Activated CD4-positive, CD25-positive, alpha-beta regulatory T cell treated with anti-CD3 and anti-CD28 coated beads, Interleukin-2, amount 50 U/mL, for 24 hours (primary cell): ENCODE data around the gene CYB561.

Experiments used
- ATAC-seq, 2 donors: fragments of 150-1000 bp; cut with Tn5 transposase; one replicate each; pipeline ENCODE4 v1.10.0; 2021; ENCODE audit warnings: mild to moderate bottlenecking in 1 of 2, moderate library complexity in 1 of 2

Gene CYB561

DNA sequence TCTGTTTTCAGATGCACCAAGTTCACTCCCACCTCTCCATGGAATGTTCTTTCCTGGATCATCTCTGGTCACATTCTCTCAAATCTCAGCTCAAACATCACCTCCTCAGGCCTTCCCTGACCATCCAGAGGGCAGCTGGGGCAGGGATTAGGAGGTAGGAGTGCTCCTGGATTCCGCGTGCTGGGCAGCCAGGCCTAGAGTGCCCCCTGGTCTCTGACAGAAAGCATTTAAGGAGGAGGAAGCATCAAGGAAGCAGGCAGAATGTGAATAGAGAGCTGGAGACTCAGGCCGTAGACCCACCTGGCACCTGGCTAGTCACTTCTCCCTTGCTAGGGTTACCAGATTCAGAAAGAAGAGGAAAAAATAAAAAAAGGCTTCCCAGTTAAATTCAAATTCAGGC, 2.5 kb upstream of the CYB561 start:
- no peak for ATAC-seq

DNA sequence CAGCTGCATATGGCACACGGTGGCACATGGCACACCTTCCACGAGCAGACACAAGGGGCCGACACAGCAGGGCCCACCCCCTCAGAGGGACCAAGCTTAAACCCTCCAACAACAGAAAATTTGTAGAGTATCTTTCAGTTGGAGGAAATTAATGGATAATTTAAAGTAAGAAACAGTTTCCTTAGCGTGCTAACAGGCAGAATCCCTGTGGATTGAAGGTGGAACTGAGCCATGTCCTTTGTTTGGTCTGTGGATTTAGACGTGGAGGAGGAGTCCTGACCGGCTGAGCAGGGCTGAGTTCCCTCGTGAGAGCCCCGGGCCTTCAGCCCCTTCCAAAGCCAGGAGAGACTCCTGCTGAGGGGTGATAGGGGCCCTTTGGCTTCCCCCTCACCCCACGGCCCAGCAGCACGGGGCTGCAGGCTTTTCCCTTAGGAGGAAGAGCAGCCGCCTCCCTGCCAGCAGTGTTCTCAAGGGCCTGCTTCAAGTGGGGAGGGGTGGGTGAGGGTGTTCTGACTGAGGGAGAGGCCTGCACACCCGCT, 1.4 kb upstream of the CYB561 start:
- no peak for ATAC-seq

DNA sequence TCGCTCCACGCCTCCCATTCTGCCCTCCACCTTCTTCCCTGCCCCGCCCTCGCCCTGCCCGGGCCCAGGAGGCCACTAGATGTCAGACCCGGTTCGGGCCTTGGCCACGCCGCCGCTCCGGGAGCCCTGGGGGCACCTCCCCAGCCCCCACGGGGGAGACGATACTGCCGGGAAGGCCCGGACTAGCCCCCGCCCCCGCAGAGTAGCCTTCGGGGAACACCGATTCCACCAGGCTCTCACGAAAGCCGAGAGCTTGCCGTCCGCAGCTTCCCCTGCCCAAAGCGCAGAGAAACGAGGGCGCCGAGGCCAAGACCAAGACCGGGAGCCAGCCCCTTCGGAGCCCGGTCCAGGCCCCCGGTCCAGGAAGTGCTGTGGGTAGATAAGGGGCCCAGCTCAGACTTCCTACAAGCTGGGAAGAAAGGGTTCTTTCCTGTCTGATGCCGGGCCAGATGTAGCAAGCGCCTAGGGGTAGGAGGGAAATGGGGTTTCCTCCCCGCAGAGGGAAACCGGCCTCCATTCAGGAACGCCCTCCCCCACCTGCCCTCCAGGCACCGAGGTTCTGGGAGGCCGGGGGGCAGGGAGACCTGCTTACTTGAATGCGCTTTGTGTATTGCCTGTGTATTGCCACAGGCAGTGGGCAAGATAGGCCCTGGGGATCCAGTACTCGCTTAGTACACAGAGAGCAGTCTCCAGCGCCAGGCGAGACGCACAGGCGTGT, 806 bp upstream of the CYB561 start:
- peak; percentile 5 to 21 for ATAC-seq

DNA sequence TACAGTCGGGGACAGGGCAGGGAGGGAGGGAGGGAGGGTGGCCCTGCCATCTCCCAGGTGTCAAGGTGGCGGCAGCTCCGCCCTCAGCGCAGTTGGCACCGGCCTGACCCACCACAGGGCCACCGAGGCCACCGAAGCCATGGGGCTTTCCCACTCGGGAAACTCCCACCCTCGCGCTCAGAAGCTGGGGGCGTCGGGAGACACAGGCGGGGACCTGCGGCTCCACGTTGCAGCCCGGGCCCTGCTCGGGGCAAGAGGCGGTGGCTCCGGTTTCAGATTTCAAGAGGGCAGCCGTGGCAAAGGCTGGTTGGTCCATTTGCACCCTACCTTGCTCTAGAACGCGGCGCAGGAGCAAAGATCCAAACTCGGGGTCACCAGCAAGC, 544 bp downstream of the CYB561 start:
- peak; percentile 38 to 49 for ATAC-seq

DNA sequence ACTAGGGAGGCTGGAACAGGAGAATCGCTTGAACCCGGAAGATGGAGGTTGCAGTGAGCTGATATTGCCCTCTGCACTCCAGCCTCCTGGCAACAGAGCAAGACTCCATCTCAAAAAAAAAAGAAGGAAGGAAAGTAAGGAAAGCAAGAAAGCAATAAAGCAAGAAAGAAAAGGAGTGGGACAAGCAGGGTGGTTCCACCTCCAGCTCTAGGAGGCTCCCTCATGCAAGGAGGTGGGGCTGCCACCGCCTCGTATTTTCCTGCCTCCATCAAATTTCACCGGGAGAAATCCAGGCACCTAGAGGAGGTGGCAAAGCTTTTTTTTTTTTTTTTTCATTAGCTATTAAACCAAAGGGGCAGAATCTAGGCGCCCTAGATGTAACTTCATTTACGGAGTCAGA, 1.0 kb downstream of the CYB561 start:
- ATAC-seq = no peak

DNA sequence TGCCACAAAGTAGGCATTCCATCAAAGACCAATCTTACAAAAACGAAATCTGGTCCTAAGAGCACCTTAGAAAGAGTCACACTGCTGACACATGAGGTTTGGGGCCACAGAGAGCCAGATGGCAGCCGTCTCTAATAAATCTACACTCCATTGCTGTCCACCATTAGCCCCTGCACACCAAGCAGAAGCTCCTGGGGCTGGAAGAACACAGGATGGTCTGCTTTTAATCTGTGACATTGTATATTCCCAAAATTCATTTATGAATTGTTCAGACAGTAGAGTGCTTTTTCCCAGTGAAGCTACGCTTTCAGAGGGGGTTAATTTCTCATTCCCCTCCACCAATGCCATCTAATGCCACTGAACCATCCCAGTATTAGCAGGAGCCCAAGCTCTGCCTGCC, 1.6 kb downstream of the CYB561 start:
- ATAC-seq = no peak

DNA sequence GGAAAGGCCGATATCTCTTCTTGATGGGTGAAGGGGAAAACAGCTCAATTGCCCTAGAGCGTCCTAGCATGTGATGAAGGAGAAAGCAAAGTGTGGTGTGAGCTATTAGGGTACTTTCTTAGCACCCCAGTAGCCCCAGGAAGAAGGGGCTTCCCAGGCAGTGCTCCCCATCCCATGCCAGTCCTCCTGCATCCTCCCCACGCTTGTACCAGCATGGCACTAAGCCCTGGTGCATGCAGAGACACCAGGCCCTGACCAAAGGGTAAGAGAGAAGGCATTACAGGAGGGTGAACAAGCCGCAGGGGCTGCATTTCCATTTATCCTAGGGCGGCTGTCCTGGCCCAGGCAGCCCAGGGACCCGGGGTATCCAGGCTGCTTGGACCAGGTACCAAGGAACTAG, 3.1 kb downstream of the CYB561 start:
- no peak for ATAC-seq

DNA sequence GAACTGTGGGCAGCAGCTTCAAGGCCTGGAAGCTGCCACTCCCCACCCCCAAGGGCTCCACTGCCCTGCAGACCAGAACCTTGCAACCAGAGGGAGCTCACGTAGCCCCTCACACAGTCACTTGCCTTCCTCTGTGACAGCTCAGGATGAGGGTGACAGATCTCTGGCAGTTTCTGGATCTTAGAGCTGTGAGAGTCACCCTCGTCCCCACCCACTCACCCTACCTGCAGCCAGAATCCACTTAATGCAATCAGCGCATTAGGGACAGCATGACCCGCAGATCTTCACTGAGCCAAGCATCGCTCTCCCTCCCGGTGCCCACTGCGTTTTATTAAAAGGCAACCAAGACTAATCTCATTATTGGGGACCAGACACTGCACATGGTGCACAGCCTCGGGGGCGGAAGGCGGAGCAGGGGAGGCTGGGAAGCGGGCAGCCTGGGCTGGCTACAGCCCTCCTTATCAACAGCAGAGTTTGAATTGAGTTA, 3.5 kb downstream of the CYB561 start:
- ATAC-seq = no peak

DNA sequence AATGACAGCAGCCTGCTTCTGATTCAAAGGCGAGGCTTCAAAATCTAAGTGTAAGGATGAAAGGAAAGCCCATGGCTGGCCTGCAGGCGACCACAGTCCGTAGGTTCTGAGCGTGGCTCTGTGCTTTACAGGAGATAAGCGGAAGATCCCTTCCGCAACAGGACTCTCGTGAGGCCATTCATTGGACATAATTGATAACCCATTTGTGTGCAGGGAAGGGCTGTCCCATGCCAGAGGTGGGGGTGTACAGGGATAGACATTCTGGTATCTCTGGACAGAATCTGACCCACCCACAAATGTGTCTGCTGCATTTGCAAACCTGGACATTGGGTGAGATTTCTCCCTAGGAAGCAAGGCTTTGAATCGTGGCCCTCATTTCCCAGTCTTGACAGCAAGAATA, 4.0 kb downstream of the CYB561 start:
- ATAC-seq = no peak

DNA sequence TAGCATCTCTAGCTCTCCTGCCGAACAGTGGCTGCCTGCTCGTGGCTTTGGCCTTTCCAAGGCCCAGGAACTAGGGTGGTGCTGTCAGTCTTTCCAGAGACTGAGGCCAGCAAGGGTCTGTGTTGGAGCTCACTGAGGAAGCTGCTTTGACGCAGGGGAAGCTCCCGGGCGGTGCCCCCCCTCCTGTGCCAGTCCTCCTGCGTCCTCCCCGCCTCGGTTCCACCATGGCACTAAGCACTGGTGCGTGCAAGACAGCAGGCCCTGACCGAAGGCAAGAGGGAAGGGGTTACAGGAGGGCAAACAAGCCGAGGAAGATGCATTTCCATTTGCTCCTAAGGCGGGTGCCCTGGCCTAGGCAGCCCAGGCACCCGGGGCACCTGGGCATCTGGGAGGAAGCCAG, 4.5 kb downstream of the CYB561 start:
- no peak for ATAC-seq

DNA sequence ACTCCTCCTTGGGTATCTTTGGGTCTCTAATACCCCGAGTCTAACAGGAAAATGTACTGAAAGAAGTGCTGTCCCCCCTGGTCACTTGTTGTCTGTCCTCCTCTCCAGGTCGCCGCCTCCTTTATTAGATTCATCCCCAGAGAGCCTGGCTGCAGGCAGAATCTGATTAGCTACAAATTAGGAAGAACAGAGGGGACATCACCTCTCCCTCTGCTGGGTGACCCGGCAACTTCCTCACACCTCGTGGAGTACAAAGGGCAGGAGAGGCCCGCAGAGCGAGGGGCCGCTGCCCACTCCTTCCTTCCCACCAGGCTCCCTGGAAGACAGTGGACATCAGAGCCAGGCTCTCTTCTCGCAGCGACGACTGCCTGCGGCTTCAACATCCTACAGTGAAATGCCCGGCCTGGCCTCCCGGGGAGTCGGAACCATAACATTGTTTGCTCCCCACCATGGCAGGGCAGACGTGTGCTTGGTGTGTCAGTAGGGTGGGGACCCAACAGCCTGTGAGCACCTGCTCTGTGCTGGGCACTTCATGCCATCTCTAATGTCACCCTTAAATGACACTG, 5.3 kb downstream of the CYB561 start:
- no peak for ATAC-seq

DNA sequence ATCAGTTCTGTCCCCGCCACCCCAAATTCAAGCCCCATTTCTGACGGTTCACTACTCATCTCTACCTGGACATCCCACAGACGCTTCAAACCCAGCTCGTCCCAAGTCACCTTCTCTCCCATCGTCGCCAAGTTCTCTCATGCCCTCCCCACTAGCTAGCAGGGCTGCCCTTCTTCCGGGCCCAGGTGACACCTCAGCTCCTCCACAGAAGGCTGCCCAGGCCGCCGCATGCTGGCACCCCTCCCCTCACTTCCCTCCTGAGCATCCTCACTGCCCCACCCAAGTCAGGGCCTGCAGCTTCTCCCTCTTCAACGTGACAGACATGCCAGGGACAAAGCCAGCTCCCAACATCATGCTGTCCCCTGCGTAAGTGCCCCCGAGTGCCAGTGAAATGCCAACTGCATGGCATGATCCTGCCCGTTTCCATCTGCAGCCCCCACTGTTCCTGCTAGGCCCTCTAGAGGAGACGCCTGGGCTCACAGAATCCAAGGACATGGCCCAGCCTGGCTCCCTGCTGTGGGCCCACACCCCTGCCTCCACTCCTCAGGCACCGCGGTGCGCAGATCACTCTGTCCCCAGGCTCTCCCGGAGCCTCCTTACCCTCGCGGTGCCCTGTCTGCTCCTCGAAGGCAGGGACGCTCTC, 5.9 kb downstream of the CYB561 start:
- no peak for ATAC-seq

DNA sequence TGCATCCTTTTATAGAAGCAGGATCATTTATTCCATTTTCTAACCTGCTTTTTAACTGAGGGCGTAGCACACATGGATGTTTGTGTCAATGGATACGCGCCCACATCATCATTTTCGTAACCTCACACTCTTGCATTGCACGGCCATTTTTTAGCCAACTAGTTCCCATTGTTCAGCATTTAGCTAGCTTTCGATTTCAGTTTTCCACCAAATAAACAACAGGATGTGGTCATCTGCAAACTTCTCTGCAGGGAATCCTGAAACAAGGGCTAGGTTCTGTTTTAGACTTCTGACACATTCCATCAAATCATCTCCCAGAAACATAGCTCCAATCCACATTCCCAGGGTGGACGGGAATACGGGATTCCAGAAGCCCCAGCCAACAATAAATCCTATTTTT, 6.4 kb downstream of the CYB561 start:
- ATAC-seq = no peak

DNA sequence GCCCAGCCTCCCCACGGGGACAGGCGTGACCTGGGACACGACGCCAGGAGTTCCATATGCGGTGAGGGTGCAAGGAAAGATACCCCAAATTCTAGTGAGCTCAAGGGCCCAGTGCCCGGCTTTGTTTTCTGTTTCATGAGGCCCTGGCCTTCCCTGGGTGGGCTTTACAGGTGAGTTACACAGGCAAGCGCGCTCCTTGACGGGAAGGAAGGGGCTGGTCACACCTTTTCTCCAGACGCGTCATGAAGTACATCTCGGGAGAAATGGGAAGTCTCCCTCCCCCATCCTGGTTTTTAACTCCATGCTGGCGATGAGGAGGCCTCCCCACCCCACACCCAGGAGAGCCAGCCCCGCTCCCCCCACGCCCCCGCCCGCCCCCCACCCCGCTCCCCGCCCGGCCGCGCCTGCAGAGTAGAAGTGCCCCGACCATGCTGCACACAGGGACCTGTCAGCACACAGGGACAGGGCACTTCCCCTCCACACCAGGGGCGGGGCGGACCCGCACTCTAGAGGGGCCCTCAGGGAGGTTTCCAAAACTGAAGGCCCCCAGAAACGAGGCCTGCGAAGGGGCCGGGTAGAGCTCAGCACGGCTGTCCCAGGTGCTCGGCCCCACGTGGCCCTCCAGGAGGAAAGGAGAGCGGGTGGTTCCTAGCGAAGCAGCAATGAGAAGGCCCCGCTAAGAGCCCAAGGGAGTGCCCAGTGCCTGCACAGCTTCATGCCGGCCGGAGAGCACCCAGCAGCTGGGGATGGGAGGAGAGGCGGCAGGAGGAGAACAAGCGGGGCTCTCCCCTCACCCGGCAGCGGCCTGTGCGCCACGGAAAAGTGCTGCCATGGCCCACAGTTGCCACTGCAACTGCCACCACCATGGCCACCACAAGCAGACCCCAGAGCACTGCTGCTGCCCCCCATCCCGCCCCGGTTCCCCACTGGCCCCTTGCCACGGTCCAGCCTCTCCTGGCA, 7.7 kb downstream of the CYB561 start:
- ATAC-seq = no peak

DNA sequence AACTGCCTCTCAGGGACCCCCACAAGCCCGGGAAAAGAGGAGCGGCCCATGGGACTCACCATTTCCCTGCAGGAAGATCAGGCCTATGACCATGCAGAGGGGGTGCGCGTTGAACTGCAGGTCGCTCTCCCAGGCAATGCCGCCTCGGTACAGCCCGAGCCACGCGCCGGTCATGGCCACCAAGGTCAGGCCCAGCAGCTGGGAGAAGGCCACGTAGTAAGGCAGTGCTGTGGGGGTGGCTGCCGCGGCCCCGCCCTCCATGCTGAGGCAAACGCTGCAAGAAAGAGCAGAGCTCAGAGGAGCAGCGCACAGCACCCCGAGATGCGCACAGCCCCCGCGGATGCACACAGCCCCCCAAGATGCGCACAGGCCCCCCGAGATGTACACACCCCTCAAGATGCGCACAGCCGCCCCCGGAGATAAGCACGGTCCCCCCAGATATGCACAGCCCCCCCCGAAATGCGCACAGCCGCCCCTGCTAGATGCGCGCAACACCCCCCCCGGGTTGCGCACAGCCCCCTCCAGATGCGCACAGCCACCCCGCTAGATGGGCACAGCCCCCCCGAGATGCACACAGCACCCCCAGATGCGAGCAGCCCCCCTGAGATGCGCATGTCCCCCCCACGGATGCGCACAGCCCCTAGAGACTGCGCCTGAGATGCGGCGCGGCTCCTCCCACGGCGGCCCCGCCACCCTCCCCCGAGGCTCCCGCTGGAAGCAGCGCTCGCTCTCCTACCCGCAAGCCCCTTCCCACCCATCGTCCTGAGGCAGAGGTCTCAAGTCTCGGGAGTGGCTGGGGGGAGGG, 8.6 kb downstream of the CYB561 start:
- ATAC-seq = no peak

DNA sequence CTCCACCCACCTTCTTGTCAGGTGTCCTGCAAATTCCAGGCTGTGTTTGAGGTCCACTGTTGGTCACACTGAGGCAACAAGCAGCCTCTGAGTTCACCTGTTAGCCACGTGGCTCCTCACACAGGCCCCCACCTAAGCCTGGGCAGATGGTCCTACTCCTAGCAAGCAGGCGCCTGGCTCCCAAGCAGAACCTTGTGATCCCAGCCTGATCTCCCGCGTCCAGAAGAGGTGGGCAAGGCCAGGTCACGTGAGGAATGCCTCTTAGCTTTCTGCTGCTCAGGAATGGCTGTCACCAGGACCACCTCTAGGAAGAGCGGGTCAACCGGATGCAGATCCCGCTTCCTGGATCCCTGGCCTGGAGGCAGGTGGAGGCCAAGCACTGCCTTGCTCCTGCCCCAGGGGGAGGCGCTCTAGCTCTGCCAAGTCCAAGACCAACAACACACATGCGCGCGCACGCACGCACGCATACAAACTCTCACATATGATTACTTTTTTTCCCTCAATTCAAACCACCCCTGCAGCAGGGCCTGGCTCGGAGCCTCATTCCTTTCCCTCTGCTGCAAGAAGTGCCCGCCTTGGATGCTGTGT, 9.5 kb downstream of the CYB561 start:
- ATAC-seq = no peak

DNA sequence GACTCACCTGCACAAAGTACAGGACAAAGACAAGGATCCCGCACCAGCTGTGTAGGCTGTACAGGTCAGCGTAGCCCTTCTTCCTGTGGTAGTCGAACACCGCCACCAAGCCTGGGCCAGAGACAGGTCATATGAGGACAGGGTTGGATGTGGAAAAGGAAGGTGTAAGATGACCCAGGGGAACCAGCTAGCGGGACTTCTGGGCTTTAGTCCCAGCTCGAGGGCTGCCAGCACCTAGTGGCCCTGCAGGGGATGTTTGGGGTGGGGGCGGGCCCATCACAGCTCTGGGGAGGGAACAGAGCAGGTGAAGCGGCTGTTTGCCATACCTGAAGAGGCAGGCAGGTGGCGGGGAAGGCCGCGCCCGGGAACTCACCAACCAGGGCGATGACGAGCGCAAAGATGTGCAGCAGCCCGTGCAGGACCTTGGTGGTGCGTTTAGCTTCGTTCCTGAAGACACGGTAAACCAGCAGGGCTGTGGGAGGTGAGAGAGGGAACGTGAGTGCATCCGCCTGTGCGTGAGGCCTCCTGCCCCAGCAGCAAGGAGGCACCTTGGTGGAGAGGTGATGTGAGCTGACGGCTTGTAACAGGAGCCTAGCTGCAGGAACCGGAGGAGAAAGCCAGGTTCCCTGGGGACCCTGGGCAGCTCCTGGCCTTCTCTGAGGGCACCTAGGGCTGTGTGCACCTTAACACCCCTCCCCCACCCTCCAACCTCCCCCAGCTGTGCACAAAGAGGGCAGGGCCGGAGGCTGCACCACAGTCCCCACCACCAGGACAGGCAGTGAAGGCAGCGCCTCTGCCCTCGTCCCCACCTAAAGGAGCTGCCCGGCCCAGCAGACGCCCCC, 10.2 kb downstream of the CYB561 start:
- ATAC-seq = no peak

DNA sequence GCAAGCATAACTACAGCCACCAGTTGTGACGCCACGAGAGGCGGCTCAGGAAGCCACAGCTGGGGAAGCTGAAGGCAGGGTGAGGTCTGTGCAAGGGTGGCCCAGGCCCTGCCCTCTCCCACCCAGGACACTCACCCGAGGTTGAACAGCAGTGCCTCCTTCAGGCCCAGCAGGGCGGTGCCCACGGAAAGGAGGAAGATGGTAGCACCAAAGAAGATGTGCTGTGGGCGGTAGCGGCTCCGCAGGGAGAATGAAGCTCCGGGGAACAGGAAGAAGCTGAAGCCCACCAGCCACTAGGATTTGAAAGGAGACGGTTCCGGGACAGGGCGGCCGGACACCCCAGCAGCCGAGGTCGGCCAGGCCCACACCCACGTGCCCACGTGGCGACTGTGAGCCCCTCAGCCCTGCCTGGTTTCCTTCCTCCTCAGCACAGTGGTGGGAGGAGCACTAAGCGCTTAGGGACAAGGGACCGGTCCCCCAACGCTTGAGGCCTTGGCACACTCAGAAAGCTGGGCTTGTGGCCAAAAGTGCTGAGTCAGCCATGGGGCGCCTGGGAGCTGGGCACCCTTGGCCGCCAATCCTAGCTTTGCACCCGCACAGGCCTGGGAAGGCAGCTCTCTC, 11.0 kb downstream of the CYB561 start:
- ATAC-seq = no peak

DNA sequence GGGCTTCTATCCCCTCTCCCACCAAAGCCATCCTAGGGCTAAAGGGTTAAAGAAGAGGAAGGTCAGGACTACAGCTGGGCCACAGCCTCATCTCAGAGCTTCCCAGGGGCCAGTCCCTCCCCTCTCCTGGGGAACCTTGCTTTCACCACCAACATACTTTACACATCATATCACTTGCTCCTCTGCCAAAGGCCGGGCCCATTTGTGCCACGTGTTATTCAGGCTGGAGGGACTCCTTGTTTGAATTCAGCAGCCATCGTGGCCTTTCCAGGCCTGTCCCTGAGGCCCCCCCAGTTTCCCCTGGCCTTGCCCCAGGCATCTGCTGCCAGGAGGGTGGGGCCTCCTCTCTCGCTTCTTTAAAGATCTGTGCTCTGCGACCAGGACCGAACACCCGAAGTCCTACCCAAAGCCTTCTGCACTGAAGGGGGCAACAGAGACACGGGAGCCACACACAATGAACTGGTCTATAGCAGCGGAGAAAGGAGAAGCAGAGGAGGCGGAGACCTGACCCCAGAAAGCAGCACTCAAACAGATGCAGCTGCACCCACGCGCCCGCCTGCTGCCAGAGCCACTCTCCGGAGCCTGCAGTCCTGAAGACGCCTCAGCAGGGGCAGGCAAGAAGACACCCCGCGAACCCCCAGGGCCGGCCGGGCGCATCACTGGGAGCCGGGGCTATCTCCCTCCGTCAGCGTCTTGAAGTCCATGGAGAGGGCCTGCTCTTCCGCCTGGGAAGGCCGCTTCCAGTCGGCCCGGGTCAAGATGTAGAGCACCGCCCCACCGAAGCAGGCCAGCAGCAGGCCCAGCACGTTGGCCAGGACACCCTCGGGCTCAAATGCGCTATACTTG, 12.1 kb downstream of the CYB561 start:
- ATAC-seq = no peak
